Parathyroid adenoma (tissue), 2 donors: ENCODE data around the gene PHLDB2.

Source experiments
- H2AFZ ChIP-seq: fragments of 300-600 bp; sonication (generic); one replicate; pipeline ENCODE4 v1.7.0; 2017; ENCODE audit warnings: antibody characterized with exemption, mild to moderate bottlenecking
- H3K27ac ChIP-seq: fragments of 300-600 bp; sonication (generic); one replicate; pipeline ENCODE4 v1.7.0; 2017
- H3K27me3 ChIP-seq: fragments of 300-600 bp; sonication (generic); one replicate; pipeline ENCODE4 v1.7.0; 2017; ENCODE audit warnings: low read length; ENCODE audit not compliant: control insufficient read depth, insufficient read depth
- H3K36me3 ChIP-seq: fragments of 300-600 bp; sonication (generic); one replicate; pipeline ENCODE4 v1.7.0; 2017; ENCODE audit warnings: low read length; ENCODE audit not compliant: control insufficient read depth, insufficient read depth
- H3K4me1 ChIP-seq: fragments of 300-600 bp; sonication (generic); one replicate; pipeline ENCODE4 v1.7.0; 2017; ENCODE audit warnings: control low read depth
- H3K4me2 ChIP-seq: fragments of 300-600 bp; sonication (generic); one replicate; pipeline ENCODE4 v1.7.0; 2017; ENCODE audit warnings: low read length
- H3K4me3 ChIP-seq: fragments of 300-600 bp; sonication (generic); one replicate; pipeline ENCODE4 v1.7.0; 2017; ENCODE audit warnings: low read depth, low read length
- H3K79me2 ChIP-seq: fragments of 300-600 bp; sonication (generic); one replicate; pipeline ENCODE4 v1.7.0; 2017; ENCODE audit warnings: control low read depth
- H3K9ac ChIP-seq: fragments of 300-600 bp; sonication (generic); one replicate; pipeline ENCODE4 v1.7.0; 2017; ENCODE audit warnings: mild to moderate bottlenecking
- H3K9me3 ChIP-seq: fragments of 300-600 bp; sonication (generic); one replicate; pipeline ENCODE4 v1.7.0; 2017; ENCODE audit warnings: low read length; ENCODE audit not compliant: control insufficient read depth
- TF ChIP-seq, protein P1 (sequence below): fragments of 300-600 bp; sonication (generic); IDR thresholded peaks from one replicate; pipeline ENCODE4 v1.7.0; 2017; ENCODE audit warnings: antibody characterized with exemption, mild to moderate bottlenecking
- donor health status: primary hyperparathyroidism.

PHLDB2 gene

DNA sequence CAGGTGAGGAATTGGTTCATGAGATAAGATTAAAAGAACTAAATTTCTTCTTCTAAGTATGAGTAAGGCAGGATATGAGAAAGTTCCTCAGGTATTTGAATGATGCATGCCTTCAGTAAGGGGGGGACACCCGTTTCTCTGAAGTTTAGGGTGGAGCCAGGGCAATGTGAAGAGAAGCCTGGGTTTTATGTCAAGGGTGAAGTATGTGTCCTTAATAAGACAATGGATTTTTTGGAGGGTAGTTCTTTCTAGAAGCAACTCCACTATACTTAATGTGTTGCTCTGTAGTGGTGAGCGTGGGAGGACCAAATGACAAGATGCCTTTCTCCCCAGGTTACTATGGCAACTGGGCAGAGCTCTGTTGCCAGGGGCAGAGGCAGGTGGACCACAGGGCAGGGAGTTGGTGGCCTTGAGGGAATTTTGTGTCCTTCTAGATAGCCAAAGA is 44.0 kb downstream of the PHLDB2 start:
- peaks cover 3% of the 10 kb centered on the region for H3K27me3 ChIP-seq
- no peak overlapping the region for H3K9ac ChIP-seq
- no peaks in the 10 kb centered on the region for H3K79me2 ChIP-seq
- no peak overlapping the region for H2AFZ ChIP-seq
- H3K4me2 ChIP-seq: no peak overlapping the region
- H3K4me1 ChIP-seq: no peaks in the 10 kb centered on the region
- no peak overlapping the region for H3K27ac ChIP-seq
- TF ChIP-seq, protein P1, sequence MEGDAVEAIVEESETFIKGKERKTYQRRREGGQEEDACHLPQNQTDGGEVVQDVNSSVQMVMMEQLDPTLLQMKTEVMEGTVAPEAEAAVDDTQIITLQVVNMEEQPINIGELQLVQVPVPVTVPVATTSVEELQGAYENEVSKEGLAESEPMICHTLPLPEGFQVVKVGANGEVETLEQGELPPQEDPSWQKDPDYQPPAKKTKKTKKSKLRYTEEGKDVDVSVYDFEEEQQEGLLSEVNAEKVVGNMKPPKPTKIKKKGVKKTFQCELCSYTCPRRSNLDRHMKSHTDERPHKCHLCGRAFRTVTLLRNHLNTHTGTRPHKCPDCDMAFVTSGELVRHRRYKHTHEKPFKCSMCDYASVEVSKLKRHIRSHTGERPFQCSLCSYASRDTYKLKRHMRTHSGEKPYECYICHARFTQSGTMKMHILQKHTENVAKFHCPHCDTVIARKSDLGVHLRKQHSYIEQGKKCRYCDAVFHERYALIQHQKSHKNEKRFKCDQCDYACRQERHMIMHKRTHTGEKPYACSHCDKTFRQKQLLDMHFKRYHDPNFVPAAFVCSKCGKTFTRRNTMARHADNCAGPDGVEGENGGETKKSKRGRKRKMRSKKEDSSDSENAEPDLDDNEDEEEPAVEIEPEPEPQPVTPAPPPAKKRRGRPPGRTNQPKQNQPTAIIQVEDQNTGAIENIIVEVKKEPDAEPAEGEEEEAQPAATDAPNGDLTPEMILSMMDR: no peak
- no peaks in the 10 kb centered on the region for H3K36me3 ChIP-seq
- no peak overlapping the region for H3K4me3 ChIP-seq
- no peaks in the 10 kb centered on the region for H3K9me3 ChIP-seq

DNA sequence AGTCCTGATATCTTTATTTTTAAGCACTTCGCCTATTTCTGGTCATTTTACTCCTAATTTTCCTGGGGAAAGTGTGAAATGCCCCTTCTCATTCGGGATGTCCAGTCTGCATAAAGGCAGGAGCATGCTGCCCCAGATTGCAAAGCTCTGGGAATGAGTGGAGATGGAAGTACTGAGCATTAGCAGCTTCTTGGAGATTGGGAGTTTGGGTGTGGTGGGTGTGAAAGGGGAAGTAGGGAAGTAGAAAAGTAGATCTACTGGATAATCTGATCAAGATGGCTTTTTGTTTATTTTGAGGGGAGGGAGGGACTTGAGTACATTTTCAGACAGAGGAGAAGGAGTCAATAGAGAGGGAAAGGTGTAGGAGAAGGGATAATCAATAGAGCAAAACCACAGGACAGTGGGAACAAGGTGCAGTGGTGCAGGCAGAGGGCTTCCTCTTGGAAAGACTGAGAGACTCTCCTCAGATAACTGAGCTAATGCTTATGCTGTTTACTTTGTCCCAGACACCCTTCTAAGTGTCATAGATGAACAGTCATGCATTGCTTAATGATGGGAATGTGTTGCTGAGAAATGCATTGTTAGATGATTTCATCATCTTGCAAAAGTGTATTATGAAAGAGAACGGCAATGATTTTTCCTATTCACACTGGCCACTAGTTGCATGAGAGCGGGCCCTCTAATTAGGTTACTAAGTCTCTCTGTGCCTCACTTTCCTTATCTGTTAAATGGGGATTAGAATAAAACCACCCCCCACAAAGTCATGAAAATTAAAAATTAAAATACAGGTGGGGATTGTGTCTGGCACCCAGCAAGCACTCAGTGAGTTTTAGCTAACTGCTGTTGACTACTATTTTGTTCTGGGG is 45.5 kb downstream of the PHLDB2 start:
- H3K4me2 ChIP-seq: no peak overlapping the region
- H3K36me3 ChIP-seq: no peaks in the 10 kb centered on the region
- no peaks in the 10 kb centered on the region for H3K79me2 ChIP-seq
- no peak overlapping the region for H2AFZ ChIP-seq
- no peaks in the 10 kb centered on the region for H3K9me3 ChIP-seq
- no peak overlapping the region for H3K4me3 ChIP-seq
- TF ChIP-seq, protein P1: no peak
- H3K9ac ChIP-seq: no peak overlapping the region
- H3K27ac ChIP-seq: no peak overlapping the region
- peaks cover 3% of the 10 kb centered on the region for H3K27me3 ChIP-seq
- H3K4me1 ChIP-seq: no peaks in the 10 kb centered on the region

DNA sequence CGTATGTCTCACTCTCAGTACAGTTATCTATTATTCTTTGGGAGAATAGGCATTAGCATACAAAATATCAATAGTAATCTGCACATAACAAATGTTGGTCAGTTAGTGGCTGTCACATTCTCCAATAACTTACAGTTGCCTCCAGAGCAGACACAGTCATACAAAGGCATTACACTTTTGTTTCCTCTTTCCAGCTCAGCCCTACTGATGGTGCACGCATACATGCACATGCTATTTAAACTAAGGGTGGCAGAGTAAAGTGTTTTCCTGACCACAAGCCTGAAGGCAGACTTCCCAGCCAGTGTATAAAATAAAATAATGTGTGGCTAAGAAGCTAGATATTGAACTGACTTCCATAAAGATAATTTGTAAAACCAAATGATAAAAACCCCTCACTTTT is 47.6 kb downstream of the PHLDB2 start:
- H3K4me2 ChIP-seq: no peak overlapping the region
- H2AFZ ChIP-seq: no peak overlapping the region
- H3K4me1 ChIP-seq: no peaks in the 10 kb centered on the region
- H3K9me3 ChIP-seq: no peaks in the 10 kb centered on the region
- H3K27me3 ChIP-seq: peaks cover 3% of the 10 kb centered on the region
- H3K36me3 ChIP-seq: no peaks in the 10 kb centered on the region
- TF ChIP-seq, protein P1: no peak
- no peaks in the 10 kb centered on the region for H3K79me2 ChIP-seq
- H3K9ac ChIP-seq: no peak overlapping the region
- no peak overlapping the region for H3K27ac ChIP-seq
- no peak overlapping the region for H3K4me3 ChIP-seq

DNA sequence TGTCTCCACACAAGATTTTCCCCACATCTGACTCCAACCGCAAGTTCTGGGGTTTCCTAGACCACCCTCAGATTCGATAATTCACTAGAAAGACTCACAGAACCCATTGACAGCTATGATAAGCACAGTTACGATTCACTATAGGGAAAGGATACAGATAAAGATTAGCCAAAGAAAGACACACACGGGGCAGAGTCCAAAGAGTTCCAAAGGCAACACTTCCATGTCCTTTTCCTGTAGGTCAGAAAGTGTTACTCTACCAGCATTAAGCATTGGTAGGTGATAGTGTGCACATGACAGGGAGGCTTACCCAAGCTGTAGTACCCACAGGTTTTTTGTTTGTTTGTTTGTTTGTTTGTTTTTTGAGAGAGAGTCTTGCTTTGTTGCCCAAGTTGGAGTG is 48.1 kb downstream of the PHLDB2 start:
- Histone ChIP-seq H3K9ac (no peak overlapping the region), H3K36me3 (no peaks in the 10 kb centered on the region), H3K4me1 (no peaks in the 10 kb centered on the region), H3K79me2 (no peaks in the 10 kb centered on the region), H3K9me3 (no peaks in the 10 kb centered on the region), H2AFZ (no peak overlapping the region), H3K4me3 (no peak overlapping the region), H3K4me2 (no peak overlapping the region), H3K27ac (no peak overlapping the region), H3K27me3 (peaks cover 3% of the 10 kb centered on the region)
- TF ChIP-seq, protein P1: no peak

DNA sequence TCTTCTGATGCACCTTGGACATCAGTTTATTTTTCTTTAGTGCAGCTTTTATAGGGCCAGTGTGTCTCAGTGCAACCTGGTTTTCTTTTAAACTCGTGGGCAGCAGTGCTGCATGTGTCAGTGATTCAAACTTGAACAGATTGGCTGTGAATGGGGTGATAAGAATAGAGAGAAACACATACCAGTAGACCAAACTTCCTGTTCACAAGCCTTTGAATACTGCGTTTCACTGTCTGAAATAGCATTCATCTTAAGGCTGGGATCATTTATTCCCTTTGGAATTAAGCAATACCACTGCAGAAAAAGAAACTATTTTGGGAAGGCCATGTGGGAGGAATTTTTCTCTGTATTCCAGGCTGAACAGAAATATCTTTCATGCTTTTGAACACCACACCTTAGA is 51.7 kb downstream of the PHLDB2 start:
- no peaks in the 10 kb centered on the region for H3K4me1 ChIP-seq
- no peak overlapping the region for H3K27ac ChIP-seq
- H3K36me3 ChIP-seq: no peaks in the 10 kb centered on the region
- no peaks in the 10 kb centered on the region for H3K79me2 ChIP-seq
- H3K4me3 ChIP-seq: no peak overlapping the region
- no peak overlapping the region for H3K9ac ChIP-seq
- TF ChIP-seq, protein P1: no peak
- no peaks in the 10 kb centered on the region for H3K27me3 ChIP-seq
- no peak overlapping the region for H2AFZ ChIP-seq
- H3K9me3 ChIP-seq: no peaks in the 10 kb centered on the region
- H3K4me2 ChIP-seq: no peak overlapping the region
